Keratinocyte (primary cell): Measurements from ENCODE around the gene HDAC9. TPM values are rescaled to one million over a fixed set of nuclear protein-coding genes. Genes with fewer than 3 reads are reported as not detected.

Experiments
- DNase-seq: peaks from one replicate; pipeline ENCODE4 v3.0.0-alpha.2; 2011; ENCODE audit warnings: low read depth, missing footprints, low spot score
- FAIRE-seq: peaks from 2 replicates; lab custom pipeline; 2011; peaks lifted over from hg19 to GRCh38; lab: Jason Lieb, UNC
- H2AFZ ChIP-seq: 2 replicates; pipeline ENCODE4 v1.6.0; 2012; ENCODE audit warnings: low read length, control low read depth, inconsistent platforms; ENCODE audit not compliant: control insufficient read depth
- H3K27ac ChIP-seq: 2 replicates; pipeline ENCODE4 v1.5.1; 2011; ENCODE audit warnings: low read length; ENCODE audit not compliant: control insufficient read depth, insufficient read depth
- H3K27me3 ChIP-seq: 3 replicates; pipeline ENCODE4 v1.6.0; 2011; ENCODE audit warnings: low read length; ENCODE audit not compliant: control insufficient read depth, insufficient read depth; ENCODE audit errors: extremely low read depth
- H3K36me3 ChIP-seq, 2 experiments: 2 replicates in 1 of 2; 3 replicates in 1 of 2; pipeline ENCODE4 v1.5.1; 2011; ENCODE audit warnings: low read length in 2 of 2, mild to moderate bottlenecking in 1 of 2; ENCODE audit not compliant: control insufficient read depth in 2 of 2, insufficient read depth in 2 of 2; ENCODE audit errors: extremely low read depth in 1 of 2
- H3K4me1 ChIP-seq: 3 replicates; pipeline ENCODE4 v1.5.1; 2011; ENCODE audit warnings: low read length; ENCODE audit not compliant: control insufficient read depth, insufficient read depth; ENCODE audit errors: extremely low read depth
- H3K4me2 ChIP-seq: 3 replicates; pipeline ENCODE4 v1.6.0; 2011; ENCODE audit warnings: low read depth, low read length; ENCODE audit not compliant: control insufficient read depth, insufficient read depth; ENCODE audit errors: extremely low read depth
- H3K4me3 ChIP-seq, 3 experiments: fragments of 200-600 bp in 1 of 3; sonication (generic) in 1 of 3; 2 replicates in 2 of 3; 3 replicates in 1 of 3; pipeline ENCODE4 v1.5.1; 2011 to 2016; ENCODE audit warnings: low read length in 3 of 3, mild to moderate bottlenecking in 3 of 3, control low read depth in 2 of 3, inconsistent platforms in 1 of 3, low read depth in 1 of 3, mixed read lengths in 1 of 3, mixed run types in 1 of 3, moderate library complexity in 1 of 3; ENCODE audit not compliant: control insufficient read depth in 2 of 3, insufficient read depth in 2 of 3; ENCODE audit errors: extremely low read depth in 1 of 3
- H3K79me2 ChIP-seq: 2 replicates; pipeline ENCODE4 v1.6.0; 2012; ENCODE audit warnings: low read length; ENCODE audit not compliant: control insufficient read depth, insufficient read depth
- H3K9ac ChIP-seq: 3 replicates; pipeline ENCODE4 v1.6.0; 2011; ENCODE audit warnings: low read length; ENCODE audit not compliant: control insufficient read depth, insufficient read depth; ENCODE audit errors: extremely low read depth
- H3K9me1 ChIP-seq: 3 replicates; pipeline ENCODE4 v1.6.0; 2011; ENCODE audit warnings: low read length; ENCODE audit not compliant: control insufficient read depth, insufficient read depth; ENCODE audit errors: extremely low read depth
- H3K9me3 ChIP-seq: 2 replicates; pipeline ENCODE4 v1.5.1; 2012; ENCODE audit warnings: low read depth, low read length; ENCODE audit not compliant: control insufficient read depth
- H4K20me1 ChIP-seq: 3 replicates; pipeline ENCODE4 v1.6.0; 2011; ENCODE audit warnings: low read length; ENCODE audit not compliant: control insufficient read depth, insufficient read depth; ENCODE audit errors: extremely low read depth
- CTCF ChIP-seq, 3 experiments: IDR thresholded peaks in 1 of 3; conservative IDR thresholded peaks in 1 of 3; optimal IDR thresholded peaks in 1 of 3; 2 replicates in 2 of 3; 3 replicates in 1 of 3; pipeline versions ENCODE3 to v1.5.1; 2011; ENCODE audit warnings: low read length in 3 of 3, mild to moderate bottlenecking in 3 of 3, moderate library complexity in 2 of 3, control low read depth in 1 of 3, inconsistent platforms in 1 of 3; ENCODE audit not compliant: insufficient read depth in 2 of 3; ENCODE audit errors: extremely low read depth in 1 of 3
- EZH2 ChIP-seq: IDR thresholded peaks from one replicate; pipeline ENCODE4 v1.6.1; 2012; ENCODE audit warnings: inconsistent platforms, mild to moderate bottlenecking, low read length, moderate library complexity
- dilution Hi-C: fragments of 300-500 bp; cut with MboI; formaldehyde crosslinking; loops from one replicate; pipeline ENCODE4 v1.7.0; 2020; ENCODE audit warnings: low sequenced_read_pairs; ENCODE audit not compliant: extremely low pct_ligation_motif_present
- polyA plus RNA-seq, 5 experiments: library from polyadenylated mRNA; depleted of rRNA in 3 of 5; stranded (reverse) in 3 of 5; stranded (forward) in 1 of 5; unstranded in 1 of 5; fragments of >200 nt; gene quantifications; 1 replicate in 1 of 5; 2 replicates in 3 of 5; 3 replicates in 1 of 5; pipeline versions ENCODE4 v1.2.1 to v1.2.3, GENCODE V29; 2011 to 2012; ENCODE audit warnings: missing spikeins in 2 of 5, low read depth in 1 of 5, low replicate concordance in 1 of 5

HDAC9 gene
- polyA plus RNA-seq, 1 donor (not counting 4 experiments of a cell fraction or from before 2014, with no cell fraction given), result 24.6 TPM

DNA sequence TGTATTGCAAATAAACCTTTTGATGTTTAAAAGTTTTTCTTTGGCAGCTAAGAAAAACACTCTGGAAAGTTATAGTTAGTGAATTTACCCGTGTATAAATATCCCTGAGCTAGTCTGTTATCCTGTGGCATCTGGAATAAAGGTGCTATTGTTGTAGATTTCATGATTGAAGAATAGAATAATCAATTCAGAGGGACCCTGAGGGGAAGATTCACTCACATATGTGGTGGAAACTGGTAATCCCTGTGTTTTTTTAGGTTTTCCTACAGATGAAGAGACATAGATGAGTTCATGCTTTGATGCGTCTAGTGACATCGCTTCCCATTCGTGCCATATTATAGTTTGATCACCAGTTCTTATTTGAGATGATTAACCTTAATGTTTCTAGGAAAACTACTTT lies 457.3 kb downstream of the HDAC9 start:
- H3K4me1 ChIP-seq, result no peaks in the 10 kb centered on the region
- no peaks in the 10 kb centered on the region for H4K20me1 ChIP-seq
- no peak for TF ChIP-seq EZH2
- TF ChIP-seq CTCF (optimal IDR thresholded peaks at IDR 0.05 in 1 of 3, IDR thresholded peaks at IDR 0.05 in 1 of 3, conservative IDR thresholded peaks at IDR 0.05 in 1 of 3; ENCODE audit: extremely low read depth in 1 of 3, insufficient read depth in 2 of 3, low read length in 3 of 3), result no peak
- H3K4me3 ChIP-seq, result no peak overlapping the region
- dilution Hi-C loops, result no loop called here
- DNase-seq (no peak), FAIRE-seq (no peak)
- no peaks in the 10 kb centered on the region for H3K9me3 ChIP-seq
- H3K27me3 ChIP-seq, result no peaks in the 10 kb centered on the region
- H3K9ac ChIP-seq, result no peak overlapping the region
- no peak overlapping the region for H3K27ac ChIP-seq
- H3K9me1 ChIP-seq, result no peaks in the 10 kb centered on the region
- H3K36me3 ChIP-seq, result no peaks in the 10 kb centered on the region
- H2AFZ ChIP-seq, result no peak overlapping the region
- H3K79me2 ChIP-seq, result no peaks in the 10 kb centered on the region
- no peak overlapping the region for H3K4me2 ChIP-seq

GRCh38 chr7:18958627-18959026 lies 463.1 kb downstream of the HDAC9 start:
- H2AFZ ChIP-seq, result no peak overlapping the region
- H3K9me3 ChIP-seq, result no peaks in the 10 kb centered on the region
- no peaks in the 10 kb centered on the region for H3K79me2 ChIP-seq
- FAIRE-seq (no peak), DNase-seq (no peak)
- H3K27ac ChIP-seq, result no peak overlapping the region
- no peaks in the 10 kb centered on the region for H3K4me1 ChIP-seq
- H3K9ac ChIP-seq, result no peak overlapping the region
- H4K20me1 ChIP-seq, result no peaks in the 10 kb centered on the region
- no peaks in the 10 kb centered on the region for H3K9me1 ChIP-seq
- no peaks in the 10 kb centered on the region for H3K36me3 ChIP-seq
- TF ChIP-seq EZH2 (no peak), CTCF (optimal IDR thresholded peaks at IDR 0.05 in 1 of 3, IDR thresholded peaks at IDR 0.05 in 1 of 3, conservative IDR thresholded peaks at IDR 0.05 in 1 of 3; ENCODE audit: extremely low read depth in 1 of 3, insufficient read depth in 2 of 3, low read length in 3 of 3) (no peak)
- no peaks in the 10 kb centered on the region for H3K27me3 ChIP-seq
- H3K4me2 ChIP-seq, result no peak overlapping the region
- dilution Hi-C loops, result no loop called here
- H3K4me3 ChIP-seq, result no peak overlapping the region
